A204.1 (cell line): ENCODE data around the gene FOXN1.
A peak's percentile ranks its signal among the peaks of the same experiment; 100 is the strongest.

Source experiments
- FAIRE-seq: peaks from 2 replicates; lab custom pipeline; 2012; peaks lifted over from hg19 to GRCh38; lab: Jason Lieb, UNC

FOXN1 gene

GRCh38 chr17:28547623-28548416, 41.7 kb downstream of the FOXN1 start:
- peak; percentile 87 for FAIRE-seq

- no peak for FAIRE-seq
Observed at GRCh38 chr17:28548417-28549130, 42.4 kb downstream of the FOXN1 start.

- FAIRE-seq: no peak
Observed at GRCh38 chr17:28549236-28550132, 43.3 kb downstream of the FOXN1 start.

GRCh38 chr17:28550858-28551257, 44.7 kb downstream of the FOXN1 start:
- no peak for FAIRE-seq

GRCh38 chr17:28551421-28552175, 45.5 kb downstream of the FOXN1 start:
- no peak for FAIRE-seq

GRCh38 chr17:28552176-28552999, 46.2 kb downstream of the FOXN1 start, which contains the start of gene UNC119:
Gene UNC119, minus strand, starts transcription at chr17:28552624. Its CDS starts 67 bp downstream, at chr17:28552557.
- no peak for FAIRE-seq

- FAIRE-seq: no peak
Observed at GRCh38 chr17:28553000-28553505, 46.9 kb downstream of the FOXN1 start.

GRCh38 chr17:28554565-28554964, 48.4 kb downstream of the FOXN1 start:
- FAIRE-seq: no peak

GRCh38 chr17:28555022-28555421, 48.9 kb downstream of the FOXN1 start:
- no peak for FAIRE-seq

- no peak for FAIRE-seq
Observed at GRCh38 chr17:28563475-28563874, 57.3 kb downstream of the FOXN1 start.

- no peak for FAIRE-seq
Observed at GRCh38 chr17:28567604-28568003, 61.5 kb downstream of the FOXN1 start.

- FAIRE-seq: no peak
Observed at GRCh38 chr17:28569446-28569845, 63.3 kb downstream of the FOXN1 start.

GRCh38 chr17:28570716-28571360, 64.7 kb downstream of the FOXN1 start:
- FAIRE-seq: no peak

GRCh38 chr17:28571361-28572122, 65.4 kb downstream of the FOXN1 start, which contains the start of gene PIGS:
Gene PIGS, minus strand, starts transcription at chr17:28571524. Its CDS starts 28 bp downstream, at chr17:28571496.
- no peak for FAIRE-seq

- no peak for FAIRE-seq
Observed at GRCh38 chr17:28572259-28573039, 66.3 kb downstream of the FOXN1 start.

- no peak for FAIRE-seq
Observed at GRCh38 chr17:28573040-28573380, 66.9 kb downstream of the FOXN1 start.

GRCh38 chr17:28573521-28573920, 67.4 kb downstream of the FOXN1 start:
- no peak for FAIRE-seq

GRCh38 chr17:28573966-28574480, 67.9 kb downstream of the FOXN1 start:
- FAIRE-seq: no peak
